HG03139 (cell line): Measurements from ENCODE around the gene UBR4.
"Not testable (repeated sequence)": the region's sequence is repeated elsewhere in the genome, so short reads cannot be mapped to it uniquely, and the experiment has no call there.

Experiments used
- ATAC-seq: cut with Tn5 transposase; IDR thresholded peaks from one replicate; pipeline ENCODE4 v1.9.1; 2021; ENCODE audit not compliant: unreplicated experiment

UBR4 gene

DNA sequence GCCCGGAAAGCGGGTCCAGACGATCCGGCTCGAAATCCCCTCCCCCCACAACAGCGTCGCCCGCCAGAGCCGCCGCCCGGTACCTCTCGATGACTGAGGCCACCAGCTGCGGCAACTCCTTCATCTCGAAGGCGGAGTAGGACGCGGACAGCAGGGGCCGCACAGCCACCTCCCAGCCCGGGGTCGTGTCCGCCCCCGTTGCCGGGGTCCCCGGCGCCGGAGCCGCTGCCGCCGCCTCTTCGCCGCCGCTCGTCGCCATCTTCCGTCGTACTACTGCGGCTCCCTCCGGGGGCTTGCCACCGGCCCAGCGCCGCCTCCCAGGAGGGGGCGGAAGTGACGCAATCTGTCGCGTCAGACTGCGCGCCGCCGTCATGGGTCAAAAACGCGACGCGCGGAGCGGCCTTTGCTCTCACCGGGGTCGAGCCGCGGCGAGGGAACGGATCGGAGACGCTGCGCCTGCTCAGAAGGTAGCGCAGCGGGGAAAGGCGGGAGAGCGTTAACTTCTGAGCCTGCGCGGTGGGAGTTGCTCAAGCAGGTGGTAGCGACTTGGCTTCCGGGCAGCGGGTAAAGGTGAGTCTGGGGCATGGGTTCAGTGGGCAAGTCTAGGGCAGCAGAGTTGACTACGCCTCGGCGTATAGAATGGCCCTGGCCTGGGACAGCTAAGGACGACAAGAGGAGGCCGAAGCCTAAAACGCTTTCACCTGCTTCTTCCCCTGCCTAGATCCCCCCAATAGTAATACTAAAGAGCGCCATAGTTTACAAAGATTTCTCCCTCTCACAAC, at the start of gene UBR4:
Gene UBR4, minus strand, starts transcription at position 277 of the 782 bp plus-strand sequence. Its CDS starts 18 bp downstream, at position 259.
- peak; percentile 75 for ATAC-seq

DNA sequence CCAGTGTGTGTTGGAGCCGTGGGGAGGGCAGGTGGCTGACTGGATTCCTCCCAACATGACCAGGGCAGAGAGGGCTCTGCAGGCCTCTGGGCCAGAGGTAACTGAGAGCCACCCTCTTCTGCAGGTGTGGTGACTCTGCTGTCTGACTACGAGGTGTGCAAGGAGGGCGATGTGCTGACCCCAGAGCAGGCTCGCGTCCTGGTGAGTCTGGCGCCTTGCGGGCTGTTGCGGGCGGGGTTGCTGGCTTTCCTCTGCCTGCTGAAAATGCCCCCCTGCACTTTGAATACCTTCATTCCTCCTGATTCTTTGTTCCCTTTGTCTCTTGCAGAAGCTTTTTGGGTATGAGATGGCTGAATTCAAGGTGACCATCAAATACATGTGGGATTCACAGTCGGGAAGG, 48.3 kb upstream of the UBR4 start:
- no peak for ATAC-seq

DNA sequence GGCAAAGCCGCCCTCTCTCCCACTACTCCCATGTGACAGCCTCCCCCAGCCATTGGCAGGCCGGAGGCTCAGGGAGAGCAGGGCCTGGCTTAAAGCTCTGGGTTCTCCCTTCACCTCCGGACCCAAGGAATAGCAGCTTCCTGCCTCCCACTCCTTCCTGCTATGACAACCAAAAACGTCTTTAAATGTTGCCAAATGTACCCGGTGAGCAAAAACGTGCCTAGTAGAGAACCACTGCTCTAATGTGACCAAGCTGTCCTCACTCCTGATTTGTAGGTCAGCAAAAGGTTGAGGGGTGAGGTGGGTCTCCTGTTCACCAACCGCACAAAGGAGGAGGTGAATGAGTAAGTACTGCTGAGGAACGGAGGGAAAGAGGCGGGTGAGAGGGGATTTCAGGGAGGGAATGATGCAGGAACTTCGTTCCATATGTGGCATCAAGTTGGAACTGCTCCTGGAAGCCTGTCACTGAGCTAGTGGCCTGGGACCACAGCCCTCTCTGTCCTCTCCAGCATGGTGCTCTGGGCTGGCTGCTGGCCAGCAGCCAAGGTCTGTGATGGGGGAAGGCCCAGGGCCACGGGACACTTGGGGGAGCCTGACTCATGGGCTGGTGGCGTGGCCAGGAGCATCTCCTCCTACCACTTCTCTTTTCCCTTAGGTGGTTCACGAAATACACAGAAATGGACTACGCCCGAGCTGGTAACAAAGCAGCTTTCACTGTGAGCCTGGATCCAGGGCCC, 47.3 kb upstream of the UBR4 start:
- no peak for ATAC-seq

DNA sequence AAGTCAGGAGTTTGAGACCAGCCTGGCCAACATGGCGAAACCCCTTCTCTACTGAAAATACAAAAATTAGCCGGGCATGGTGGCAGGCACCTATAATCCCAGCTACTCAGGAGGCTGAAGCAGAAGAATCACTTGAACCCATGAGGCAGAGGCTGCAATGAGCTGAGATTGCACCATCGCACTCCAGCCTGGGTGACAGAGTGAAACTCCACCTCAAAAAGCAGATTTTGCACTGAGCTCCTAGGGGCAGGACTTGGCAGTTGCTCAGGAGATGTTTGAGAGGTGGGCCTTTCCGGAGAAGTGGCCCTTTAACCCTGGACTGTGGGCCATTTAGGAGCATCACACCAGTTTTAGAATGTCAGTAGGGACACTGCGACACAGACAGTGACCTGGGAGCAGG, 46.2 kb upstream of the UBR4 start:
- not testable (repeated sequence) for ATAC-seq

DNA sequence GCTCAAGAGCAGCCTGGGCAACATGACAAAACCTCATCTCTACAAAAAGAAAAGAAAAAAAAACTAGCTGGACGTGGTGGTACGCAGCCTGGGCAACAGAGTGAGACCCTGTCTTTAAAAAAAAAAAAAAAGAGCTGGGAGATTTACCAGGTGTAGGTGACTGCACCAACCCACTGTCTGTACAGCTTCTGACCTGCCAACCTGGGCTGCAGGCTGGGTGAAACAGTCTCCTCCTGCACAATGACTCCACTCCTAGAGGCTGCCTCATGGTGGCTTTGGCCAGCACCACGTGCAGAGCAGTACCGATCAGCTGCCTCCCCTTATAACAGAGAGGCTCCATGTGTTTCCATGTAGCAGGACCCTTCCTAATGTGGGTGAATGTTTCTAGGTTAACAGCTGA, 45.2 kb upstream of the UBR4 start:
- ATAC-seq, result no peak

DNA sequence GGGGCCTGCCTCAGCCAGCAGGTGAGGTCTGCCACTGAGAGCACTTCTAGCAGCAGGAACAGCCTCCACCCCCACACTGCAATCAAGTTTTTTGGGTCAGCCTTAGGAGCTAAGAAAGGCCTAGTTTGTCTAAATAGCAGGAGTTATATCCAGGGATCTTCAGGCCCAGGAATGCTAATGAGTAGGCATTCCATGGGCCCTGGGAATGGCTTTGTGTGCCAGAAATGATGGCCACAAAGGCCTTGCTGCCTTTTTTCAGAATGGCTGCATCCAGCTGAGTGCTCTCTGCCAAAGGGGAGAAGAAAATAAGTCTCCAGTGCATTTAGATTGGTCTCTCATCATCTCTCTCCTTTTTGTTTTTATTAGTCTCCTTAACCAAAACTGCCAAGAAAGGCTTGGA, 44.4 kb upstream of the UBR4 start:
- ATAC-seq, result no peak

DNA sequence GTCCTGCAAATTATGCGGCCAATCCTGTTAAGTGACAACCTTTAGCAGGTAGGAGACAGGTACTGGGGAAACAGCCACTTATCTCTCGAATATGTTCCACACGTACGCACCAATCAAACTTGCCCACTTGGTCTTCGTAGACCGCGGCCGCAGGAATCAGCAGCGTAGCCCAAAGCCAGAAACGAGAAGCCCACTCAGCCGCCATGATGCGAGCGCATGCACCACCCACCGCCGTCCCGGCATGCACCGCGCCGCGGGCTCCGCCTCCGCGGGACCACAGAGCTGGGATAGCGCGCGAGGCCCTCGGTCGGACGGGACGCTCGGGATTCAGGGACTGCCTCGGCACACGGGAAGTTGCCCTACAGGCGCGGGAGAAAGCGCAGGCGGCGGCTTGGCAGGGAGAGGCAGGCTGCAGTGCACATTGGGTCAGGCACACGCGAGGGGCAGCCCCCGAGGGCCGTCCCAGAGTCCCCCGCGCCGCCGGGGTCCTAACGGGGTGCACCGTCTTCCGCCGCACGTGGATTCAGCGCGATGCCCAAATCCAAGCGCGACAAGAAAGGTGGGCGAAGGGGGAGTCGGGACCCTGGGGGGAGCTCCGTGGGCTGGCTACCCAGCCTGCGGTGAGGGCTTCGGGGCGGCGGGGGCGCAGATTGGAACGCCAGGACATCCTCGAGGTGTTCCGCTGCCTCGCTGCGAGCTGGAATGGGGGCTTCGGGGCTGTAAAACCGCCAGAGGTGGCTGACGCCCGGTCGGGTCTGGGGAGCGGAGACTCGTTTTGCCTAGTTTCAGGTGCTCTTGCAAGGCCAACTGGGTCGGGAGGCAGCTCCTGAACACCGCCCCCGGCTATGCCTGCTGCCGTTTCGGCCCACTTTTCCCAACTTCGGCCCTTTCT, 41.5 kb upstream of the UBR4 start, which contains the start of the genes EMC1 and MRTO4:
Gene EMC1, minus strand, starts transcription at position 220 of the 892 bp plus-strand sequence. Its CDS starts 15 bp downstream, at position 205.
Gene MRTO4, plus strand, starts transcription at position 501 of the 892 bp plus-strand sequence. Its CDS starts 31 bp downstream, at position 532.
- ATAC-seq, result peak; percentile 59

DNA sequence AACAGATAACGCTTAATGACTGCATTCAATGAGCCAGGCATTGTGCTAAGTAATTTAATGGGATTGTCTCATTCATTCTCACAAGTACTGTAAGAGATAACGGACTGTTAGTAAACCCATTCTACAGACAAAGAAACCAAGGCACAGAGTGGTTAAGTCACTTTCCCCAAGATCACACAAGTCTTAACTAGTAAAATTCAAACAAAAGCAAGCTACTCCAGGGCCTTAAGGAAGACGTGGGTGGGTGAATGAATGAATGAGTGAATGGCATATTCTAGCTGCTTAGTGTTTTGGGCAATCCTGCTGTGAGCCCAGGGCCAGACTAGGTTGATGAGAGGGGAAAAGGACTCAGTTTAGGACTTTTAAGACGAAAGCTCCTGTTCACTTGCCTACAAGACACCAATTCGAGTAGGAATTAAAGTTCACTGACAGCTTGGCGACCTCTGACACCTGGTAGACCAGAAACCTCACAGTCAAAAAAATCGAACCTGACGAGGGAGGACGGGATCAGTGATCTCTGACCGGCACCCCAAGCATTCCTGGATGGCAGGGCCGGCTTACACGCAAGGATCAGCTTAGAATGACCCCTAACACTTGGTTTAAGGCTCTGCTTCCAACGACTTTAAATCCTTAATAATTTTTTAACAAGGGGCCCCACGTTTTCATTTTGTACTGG, 40.7 kb upstream of the UBR4 start:
- no peak for ATAC-seq

DNA sequence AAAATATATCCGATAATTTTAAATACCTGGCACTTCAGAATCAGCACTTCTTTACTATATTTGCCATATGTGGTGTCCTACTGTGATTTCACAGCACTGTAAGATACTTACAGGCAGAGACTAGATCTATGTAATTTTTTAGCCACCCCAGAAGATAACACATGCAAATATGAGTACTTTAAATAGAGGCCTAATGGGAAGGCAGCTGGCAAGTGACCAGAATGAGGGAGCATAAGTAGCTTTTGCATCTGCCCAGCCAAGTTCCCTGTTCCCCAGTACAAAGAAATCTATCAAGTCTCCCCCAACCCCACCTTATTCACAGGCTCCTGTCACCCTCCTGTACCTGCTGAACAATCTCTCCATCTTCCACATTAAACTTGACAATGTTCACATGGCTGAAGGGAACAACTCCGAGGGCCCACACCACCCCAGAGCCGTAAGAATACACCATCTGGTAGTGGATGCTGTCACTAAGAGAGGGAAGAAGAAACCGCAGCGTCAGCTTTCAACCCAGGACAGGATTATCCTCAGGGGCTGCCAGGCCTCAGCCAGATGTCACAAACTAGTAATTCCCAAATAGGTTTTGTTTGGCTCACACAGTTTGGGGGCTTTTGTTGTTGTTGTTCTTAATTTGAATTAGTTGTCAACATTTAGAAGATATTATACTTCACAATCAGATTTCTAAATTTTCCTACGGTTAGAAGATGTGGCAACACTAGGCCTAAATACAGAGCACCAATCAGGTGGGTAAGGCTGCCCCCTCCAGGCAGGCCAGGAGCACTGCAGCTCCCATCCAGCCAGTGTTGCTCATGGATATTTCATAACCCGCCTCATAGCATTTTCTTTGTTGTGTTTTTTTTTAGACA, 30.8 kb upstream of the UBR4 start:
- no peak for ATAC-seq

DNA sequence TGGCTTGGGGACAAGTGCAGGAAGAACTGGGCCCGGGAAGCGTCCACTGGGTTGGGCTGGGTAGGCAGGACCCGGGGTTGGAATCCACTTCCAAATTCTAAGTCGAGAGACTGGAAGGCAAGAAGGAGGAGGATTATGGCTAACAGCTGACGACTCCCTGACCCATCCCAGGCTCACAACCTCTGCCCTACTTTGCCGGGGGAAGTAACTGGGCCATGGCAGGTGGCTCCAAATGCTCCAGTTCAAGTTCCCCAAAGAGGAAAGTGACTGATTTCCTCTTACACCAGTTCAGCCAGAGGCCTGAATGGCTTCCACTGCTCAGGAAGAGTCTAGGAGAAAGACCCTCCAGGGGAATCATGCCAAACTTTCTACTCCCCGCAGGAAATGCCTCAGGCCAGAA, 29.8 kb upstream of the UBR4 start:
- no peak for ATAC-seq

DNA sequence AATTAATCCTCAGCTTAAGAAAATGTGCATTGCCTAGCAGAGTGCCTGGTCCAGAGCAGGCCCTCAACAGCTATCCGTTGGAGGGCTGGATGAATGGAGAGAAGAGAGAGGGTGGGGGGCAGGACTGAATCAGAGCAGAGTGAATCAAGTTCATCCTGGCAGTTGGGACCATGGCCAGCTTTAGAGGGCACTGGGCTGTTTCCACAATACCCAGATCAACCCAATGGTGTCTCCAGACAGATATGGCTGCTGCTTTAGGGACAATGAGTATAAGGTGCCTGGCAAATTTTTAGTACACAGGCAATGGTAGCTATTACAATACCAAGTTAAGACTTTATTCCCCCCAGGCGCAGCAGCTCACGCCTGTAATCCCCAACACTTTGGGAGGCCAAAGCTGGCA, 24.2 kb upstream of the UBR4 start:
- no peak for ATAC-seq

DNA sequence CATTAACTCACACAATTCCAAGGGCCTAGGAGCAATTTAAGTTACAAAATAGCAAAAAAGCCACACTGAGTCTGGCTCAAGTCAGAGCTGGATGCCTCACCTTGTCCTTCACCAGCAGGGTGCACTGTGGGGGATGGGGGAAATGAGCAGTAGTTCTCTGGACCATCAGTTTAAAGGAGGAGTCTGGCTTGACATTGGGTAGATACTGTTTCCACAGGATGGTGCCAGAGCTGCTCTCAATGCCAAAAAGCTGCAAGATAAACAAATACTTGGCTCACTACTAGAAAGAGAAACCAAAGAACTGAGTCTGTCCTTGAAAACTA, 22.4 kb upstream of the UBR4 start:
- no peak for ATAC-seq

DNA sequence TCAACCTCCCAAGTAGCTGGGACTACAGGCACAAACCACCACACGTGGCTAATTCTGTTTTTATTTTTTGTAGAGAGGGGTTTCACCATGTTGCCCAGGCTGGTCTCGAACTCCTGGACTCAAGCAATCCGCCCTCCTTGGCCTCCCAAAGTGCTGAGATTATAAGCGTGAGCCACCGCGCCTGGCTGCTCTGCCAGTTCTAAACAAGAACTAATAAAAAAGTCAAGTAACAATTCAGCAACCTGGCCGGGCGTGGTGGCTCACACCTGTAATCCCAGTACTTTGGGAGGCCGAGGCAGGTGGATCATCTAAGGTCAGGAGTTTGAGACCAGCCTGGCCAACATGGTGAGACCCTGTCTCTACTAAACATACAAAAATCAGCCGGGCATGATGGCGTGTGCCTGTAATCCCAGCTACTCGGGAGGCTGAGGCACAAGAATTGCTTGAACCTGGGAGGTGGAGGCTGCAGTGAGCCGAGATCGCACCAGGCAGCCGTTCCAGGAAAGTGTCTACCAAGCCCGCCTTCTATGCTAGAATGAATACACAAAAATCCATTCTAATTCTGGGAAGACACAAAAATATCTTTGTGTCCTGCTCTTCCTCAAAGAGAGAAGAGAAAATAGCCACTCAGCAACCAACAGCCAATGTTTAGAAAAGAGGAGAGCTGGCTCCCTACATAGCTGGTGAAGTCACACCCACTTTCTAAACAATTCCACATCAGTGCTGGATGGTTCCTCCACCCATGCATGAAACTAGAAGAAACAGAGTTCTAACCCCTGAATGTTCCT, 21.9 kb upstream of the UBR4 start:
- ATAC-seq, result not testable (repeated sequence)

DNA sequence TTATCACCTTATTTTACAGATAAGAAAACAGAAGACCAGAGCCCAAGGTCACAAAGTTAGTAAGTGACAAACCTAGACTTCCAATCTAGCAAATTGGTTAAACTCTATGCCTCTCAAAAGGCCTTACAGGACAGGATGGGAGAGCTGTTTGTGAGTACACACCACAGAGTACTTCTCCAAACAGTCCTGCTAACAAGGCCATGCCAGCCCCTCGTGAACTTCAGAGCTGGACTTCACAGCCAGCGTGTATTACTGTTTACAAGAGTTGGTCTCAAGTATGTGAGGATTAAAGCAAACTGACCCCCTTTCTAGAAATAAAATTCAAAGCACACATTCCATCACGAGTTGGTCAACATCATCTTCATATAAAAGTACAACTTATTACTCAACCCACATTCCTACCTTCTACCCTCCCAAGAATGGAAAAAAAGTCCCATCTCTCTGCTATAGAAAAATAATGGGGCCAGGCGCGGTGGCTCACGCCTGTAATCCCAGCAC, 19.8 kb upstream of the UBR4 start:
- no peak for ATAC-seq

DNA sequence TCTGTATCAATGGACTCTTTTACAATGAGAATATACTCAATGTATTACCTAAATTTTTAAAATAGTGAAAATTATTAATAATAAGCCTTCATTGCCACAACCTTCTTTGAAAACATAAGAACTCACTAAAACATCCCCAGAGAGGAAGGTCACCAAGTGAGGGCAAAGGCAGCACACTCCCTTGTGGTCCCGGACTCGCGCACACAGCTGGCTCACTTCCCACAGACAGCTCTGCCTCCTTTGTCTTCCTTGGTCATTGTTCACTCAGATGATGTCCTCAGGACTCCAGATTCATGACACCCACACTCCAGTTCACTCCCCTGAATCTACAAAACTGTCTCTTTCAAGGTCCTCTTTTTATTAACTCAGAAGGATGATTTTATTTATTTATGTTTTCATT, 19.2 kb upstream of the UBR4 start:
- no peak for ATAC-seq

DNA sequence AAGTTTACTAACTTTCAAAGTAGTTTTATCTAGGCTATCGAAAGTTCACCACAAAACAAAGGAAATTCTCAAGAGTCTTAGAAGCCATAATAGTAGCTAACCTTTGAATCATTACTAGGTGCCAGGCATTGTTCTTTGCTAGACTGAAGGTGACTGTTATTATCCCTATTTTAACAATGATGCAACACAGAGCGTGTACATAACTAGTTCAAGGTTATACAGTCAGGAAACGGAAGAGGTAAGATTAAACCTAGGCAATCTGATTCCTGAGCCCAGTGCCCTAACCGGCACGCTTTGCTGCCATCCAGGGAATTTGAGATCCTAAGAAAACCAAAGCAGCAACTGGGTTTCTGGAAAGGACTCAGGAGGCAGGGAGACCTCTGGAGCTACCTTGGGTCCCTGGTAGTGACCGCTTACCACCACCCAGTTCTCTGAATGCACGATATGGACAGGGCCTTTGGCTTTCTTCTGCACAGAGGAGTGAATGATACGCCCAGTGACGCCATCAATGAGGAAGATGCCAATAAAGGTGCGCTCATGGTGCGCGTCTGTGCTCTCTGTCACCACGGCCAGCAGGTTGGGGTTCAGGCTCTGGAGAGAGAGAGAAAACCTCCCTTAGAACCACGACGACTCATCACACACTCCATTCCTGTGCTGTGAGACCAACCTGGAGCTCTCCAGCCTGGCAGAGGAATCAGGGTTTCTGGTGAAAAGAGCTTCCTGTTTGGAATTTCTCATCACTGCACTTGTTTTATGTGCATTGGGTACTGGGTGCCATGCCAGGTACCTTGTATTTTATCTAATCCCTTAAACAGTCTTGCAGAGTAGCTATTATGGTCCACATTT, 13.1 kb upstream of the UBR4 start:
- no peak for ATAC-seq

DNA sequence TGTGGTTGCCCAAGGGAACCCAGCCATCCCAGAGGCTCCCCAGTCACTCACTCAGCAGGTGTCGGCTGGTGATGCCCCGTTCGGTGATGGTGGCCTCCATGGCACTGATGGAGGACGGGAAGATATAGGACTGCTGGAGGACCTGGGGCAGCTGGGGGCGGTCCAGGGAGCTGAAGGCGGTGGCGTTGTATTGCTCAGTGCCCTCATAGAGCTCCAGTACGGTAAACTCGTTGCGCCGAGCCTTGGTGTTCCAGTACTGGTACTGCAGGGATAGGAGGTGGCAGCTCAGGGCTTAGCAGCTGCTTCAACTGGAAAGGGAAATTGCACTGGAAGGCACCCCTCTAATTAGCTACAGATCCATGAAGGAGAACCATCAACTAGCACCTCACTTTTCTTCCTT, 12.5 kb upstream of the UBR4 start:
- ATAC-seq, result no peak

DNA sequence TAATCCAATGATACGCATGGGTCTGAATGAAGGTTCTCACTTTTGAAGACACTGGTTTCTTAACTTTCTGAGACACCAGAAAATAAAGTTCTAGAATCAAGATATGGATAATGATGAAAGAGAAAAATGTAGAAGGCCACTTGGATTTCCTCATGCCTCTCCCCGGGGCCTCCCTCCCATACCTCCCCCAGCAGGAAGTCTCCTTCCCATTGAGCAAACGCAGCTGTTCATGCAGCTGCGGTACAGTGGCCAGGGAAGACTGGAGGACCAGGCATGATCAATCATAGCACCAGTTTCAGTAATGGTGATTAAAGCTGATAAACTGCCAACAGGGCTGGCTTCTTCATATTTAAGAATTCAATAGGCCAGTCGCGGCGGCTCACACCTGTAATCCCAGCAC, 10.9 kb upstream of the UBR4 start:
- no peak for ATAC-seq
